Measurements from ENCODE around the gene AUH.

DNA sequence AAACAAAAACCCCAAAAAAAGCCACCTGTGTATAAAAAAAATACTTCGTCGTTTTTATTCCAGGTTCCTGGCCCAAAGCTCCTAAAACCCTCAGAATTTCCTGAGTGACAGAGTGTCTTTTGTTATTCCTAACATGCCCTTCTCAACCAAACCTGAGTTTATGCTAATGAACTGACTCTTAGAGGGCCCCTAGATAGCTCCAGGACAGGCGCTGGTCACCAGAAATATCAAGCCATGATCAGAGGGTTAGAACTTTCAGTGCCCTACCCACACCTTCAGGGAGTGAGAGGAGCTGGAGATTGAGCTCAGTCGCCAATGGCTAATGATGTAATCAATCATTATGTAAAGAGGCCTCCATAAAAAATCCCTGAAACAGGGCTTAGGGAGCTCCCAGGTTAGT, 15.7 kb downstream of the AUH start:
- TF ChIP-seq, protein P1, sequence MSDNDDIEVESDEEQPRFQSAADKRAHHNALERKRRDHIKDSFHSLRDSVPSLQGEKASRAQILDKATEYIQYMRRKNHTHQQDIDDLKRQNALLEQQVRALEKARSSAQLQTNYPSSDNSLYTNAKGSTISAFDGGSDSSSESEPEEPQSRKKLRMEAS (IDR thresholded peaks at IDR 0.05) = no peak
- TF ChIP-seq EGR1 (IDR thresholded peaks at IDR 0.05) = no peak
- no peak for TF ChIP-seq CREB1 (IDR thresholded peaks at IDR 0.05; ENCODE audit: low read depth)
- no peak for TF ChIP-seq YY1 (IDR thresholded peaks at IDR 0.05; ENCODE audit: low read depth)
- TF ChIP-seq, protein P2, sequence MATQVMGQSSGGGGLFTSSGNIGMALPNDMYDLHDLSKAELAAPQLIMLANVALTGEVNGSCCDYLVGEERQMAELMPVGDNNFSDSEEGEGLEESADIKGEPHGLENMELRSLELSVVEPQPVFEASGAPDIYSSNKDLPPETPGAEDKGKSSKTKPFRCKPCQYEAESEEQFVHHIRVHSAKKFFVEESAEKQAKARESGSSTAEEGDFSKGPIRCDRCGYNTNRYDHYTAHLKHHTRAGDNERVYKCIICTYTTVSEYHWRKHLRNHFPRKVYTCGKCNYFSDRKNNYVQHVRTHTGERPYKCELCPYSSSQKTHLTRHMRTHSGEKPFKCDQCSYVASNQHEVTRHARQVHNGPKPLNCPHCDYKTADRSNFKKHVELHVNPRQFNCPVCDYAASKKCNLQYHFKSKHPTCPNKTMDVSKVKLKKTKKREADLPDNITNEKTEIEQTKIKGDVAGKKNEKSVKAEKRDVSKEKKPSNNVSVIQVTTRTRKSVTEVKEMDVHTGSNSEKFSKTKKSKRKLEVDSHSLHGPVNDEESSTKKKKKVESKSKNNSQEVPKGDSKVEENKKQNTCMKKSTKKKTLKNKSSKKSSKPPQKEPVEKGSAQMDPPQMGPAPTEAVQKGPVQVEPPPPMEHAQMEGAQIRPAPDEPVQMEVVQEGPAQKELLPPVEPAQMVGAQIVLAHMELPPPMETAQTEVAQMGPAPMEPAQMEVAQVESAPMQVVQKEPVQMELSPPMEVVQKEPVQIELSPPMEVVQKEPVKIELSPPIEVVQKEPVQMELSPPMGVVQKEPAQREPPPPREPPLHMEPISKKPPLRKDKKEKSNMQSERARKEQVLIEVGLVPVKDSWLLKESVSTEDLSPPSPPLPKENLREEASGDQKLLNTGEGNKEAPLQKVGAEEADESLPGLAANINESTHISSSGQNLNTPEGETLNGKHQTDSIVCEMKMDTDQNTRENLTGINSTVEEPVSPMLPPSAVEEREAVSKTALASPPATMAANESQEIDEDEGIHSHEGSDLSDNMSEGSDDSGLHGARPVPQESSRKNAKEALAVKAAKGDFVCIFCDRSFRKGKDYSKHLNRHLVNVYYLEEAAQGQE (IDR thresholded peaks at IDR 0.05; ENCODE audit: low read depth) = no peak
- TF ChIP-seq RAD21 (IDR thresholded peaks at IDR 0.05; ENCODE audit: low read depth) = no peak
- no peak for TF ChIP-seq TCF12 (IDR thresholded peaks at IDR 0.05; ENCODE audit: low read depth)

All from Ishikawa (cell line).